HG03378 (cell line): ENCODE measurements around the gene INHBC.

Experiments used
- ATAC-seq: cut with Tn5 transposase; IDR thresholded peaks from one replicate; pipeline ENCODE4 v1.9.1; 2021; ENCODE audit warnings: mild to moderate bottlenecking, moderate library complexity; ENCODE audit not compliant: unreplicated experiment

The INHBC gene

GRCh38 chr12:57465747-57466505 is 31.3 kb downstream of the INHBC start:
- ATAC-seq, result no peak

GRCh38 chr12:57467212-57467874 is 32.8 kb downstream of the INHBC start:
- ATAC-seq, result no peak

GRCh38 chr12:57467915-57468314 is 33.3 kb downstream of the INHBC start:
- ATAC-seq, result no peak

DNA sequence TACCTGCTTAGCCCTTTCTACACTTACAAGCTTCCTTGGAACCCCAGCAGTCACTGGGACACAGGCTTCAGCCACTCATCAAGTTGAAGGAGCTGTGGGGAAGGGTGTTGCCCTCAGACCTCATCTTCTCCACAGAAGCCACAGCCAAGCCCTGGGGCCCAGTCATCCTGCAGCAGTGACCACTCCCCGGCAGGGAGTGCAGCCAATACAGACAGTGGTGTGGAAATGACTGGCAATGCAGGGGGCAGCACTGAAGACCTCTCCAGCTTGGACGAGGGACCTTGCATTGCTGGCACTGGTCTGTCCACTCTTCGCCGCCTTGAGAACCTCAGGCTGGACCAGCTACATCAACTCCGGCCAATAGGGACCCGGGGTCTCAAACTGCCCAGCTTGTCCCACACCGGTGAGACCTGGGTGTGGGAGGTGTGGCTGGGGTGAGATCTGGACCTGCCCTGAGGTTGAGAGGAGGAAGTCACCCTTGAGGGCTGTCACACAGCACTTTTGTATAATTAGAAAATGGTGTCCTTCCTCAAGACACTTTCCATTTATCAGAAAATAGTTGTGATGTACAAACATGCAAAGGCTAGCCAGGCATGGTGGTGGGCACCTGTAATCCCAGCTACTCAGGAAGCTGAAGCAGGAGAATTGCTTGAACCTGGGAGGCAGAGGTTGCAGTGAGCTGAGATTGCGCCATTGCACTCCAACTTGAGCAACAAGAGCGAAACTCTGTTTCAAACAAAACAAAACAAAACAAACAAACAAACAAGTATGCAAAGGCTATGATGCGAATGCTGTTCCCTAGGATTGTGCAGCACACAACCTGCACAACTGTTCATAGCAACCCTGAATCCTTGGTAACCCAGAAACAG is 34.9 kb downstream of the INHBC start:
- no peak for ATAC-seq

GRCh38 chr12:57470286-57470969 is 35.8 kb downstream of the INHBC start:
- ATAC-seq, result no peak

- ATAC-seq, result no peak
These were observed 36.5 kb downstream of the INHBC start for GRCh38 chr12:57470970-57471656.

DNA sequence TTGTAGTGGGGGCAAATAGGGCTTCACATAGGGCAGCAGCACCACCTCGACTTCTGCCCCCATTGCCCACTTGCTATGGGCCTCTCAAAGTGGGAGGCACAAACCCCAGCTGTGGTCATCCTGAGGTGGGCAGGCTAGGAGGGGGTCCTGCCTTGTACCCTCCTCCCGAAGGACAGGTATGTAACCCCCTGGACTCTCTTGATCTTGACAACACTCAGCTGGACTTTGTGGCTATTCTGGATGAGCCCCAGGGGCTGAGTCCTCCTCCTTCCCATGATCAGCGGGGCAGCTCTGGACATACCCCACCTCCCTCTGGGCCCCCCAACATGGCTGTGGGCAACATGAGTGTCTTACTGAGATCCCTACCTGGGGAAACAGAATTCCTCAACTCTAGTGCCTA is 37.1 kb downstream of the INHBC start:
- no peak for ATAC-seq

DNA sequence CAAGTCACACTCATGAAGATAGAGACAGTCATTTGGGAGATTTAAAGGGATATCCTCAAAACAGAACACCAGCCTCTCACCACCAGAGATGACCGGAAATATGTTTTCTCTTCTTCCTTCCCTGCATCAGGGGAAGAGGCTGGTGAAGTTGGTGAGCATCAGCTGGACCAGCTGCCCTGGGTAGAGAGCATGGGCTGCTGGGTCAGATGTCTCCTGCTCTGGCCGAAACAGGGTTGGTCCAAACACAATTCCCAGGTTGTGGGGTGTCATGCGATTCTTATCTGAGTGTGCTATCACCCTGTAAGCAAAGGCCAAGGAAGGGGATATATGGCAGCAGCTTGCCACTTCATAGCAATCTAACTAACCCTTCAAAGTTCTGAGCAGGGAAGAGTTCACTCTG is 37.8 kb downstream of the INHBC start:
- no peak for ATAC-seq

GRCh38 chr12:57473392-57473791 is 38.8 kb downstream of the INHBC start:
- no peak for ATAC-seq

- no peak for ATAC-seq
These were observed 39.3 kb downstream of the INHBC start for GRCh38 chr12:57473886-57474285.

DNA sequence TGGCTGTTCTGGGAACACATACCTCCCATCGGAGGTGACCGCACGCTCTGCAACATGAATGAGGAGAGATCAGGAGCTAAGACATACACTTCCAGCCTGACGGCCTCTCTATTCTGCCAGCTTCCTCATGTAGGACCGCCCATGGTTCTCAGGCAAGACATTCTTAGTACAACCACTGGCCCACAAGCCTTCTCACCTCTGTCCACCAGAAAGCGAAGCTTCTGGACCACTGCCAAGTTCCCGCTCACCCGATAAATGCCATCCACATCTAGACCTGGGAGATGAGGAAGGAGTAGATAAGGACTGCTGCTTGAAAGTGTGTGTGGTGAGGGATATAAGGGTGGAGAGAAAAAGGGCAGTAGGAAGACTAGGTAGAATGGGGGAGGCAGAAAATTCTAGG is 39.8 kb downstream of the INHBC start:
- ATAC-seq, result no peak

DNA sequence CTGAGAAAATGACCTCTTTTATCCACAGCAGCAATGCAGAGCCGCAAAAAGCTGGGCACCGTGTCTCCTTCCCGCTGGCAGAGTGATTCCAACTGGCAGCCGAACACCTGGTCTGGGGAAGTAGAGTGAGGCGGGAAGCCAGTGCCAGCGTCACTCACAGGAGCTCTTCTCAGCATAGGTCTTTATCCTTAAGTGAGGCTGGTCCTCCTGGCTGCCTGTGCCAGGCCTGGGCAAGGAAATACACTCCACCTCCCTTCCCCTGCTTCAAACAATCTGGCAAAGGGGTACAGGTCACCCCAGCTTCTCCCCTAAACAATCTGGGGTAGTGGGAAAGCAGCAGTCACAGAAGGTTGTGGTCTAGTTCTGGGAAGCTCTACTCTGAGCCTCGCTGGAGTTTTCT is 40.3 kb downstream of the INHBC start:
- ATAC-seq, result no peak

- ATAC-seq, result peak; percentile 3
These were observed 40.9 kb downstream of the INHBC start for GRCh38 chr12:57475271-57476161.

GRCh38 chr12:57476162-57476992 is 41.8 kb downstream of the INHBC start:
- peak; percentile 38 for ATAC-seq

GRCh38 chr12:57476993-57477709 is 42.6 kb downstream of the INHBC start:
- no peak for ATAC-seq

GRCh38 chr12:57477710-57478681 is 43.4 kb downstream of the INHBC start:
- ATAC-seq, result peak; percentile 37

- no peak for ATAC-seq
These were observed 44.4 kb downstream of the INHBC start for GRCh38 chr12:57479043-57479375.
